Measurements from ENCODE around the gene PIGO. TPM values are rescaled to one million over a fixed set of nuclear protein-coding genes. Genes with fewer than 3 reads are reported as not detected.

The PIGO gene
- polyA plus RNA-seq, 3 donors: 30.2 to 34.3 (median 30.4) TPM

Other genes starting within 250 kb of the PIGO start
- under 1 TPM; 0.17 to 0.21 (median 0.19) TPM for gene PHF24, start 138.3 kb downstream of the PIGO start, polyA plus RNA-seq (ENCODE audit: insufficient read length in 3 of 3)
- gene DNAJB5, start 106.8 kb downstream of the PIGO start, polyA plus RNA-seq (ENCODE audit: insufficient read length in 3 of 3): 10 to 100 TPM; 10.3 to 11.7 (median 10.8) TPM
- 100 to 1,000 TPM; 270 to 279 (median 279) TPM for gene VCP, start 24.0 kb downstream of the PIGO start, polyA plus RNA-seq (ENCODE audit: insufficient read length in 3 of 3)
- gene FANCG, start 16.6 kb downstream of the PIGO start, polyA plus RNA-seq (ENCODE audit: insufficient read length in 3 of 3): 10 to 100 TPM; 41.3 to 44.6 (median 42.1) TPM
- gene STOML2, start 6.5 kb upstream of the PIGO start, polyA plus RNA-seq (ENCODE audit: insufficient read length in 3 of 3): 100 to 1,000 TPM; 131 to 138 (median 136) TPM
- gene ATOSB, start 19.3 kb upstream of the PIGO start, polyA plus RNA-seq (ENCODE audit: insufficient read length in 3 of 3): 10 to 100 TPM; 11.8 to 12.3 (median 12.0) TPM
- gene UNC13B, start 65.4 kb upstream of the PIGO start, polyA plus RNA-seq (ENCODE audit: insufficient read length in 3 of 3): 10 to 100 TPM; 27.7 to 30.3 (median 28.6) TPM

All from right renal cortex interstitium (tissue), 3 donors.